ACHN (cell line): ENCODE measurements around the gene SEMA5A.

Source experiments
- DNase-seq: peaks from one replicate; pipeline ENCODE4 v3.0.0-alpha.2; 2015
- in situ Hi-C: cut with HindIII; loops from 2 replicates; pipeline ENCODE4 v1.10.0; 2017; ENCODE audit warnings: low sequenced_read_pairs, low pct_ligation_motif_present, low pct_unique_long_range_greater_than_20kb

Gene SEMA5A

GRCh38 chr5:9391080-9391479 lies 154.8 kb downstream of the SEMA5A start:
- DNase-seq = no peak
- in situ Hi-C loops = no loop called here

GRCh38 chr5:9390113-9390512 lies 155.8 kb downstream of the SEMA5A start:
- DNase-seq = no peak
- in situ Hi-C loops = no loop called here

- in situ Hi-C loops = no loop called here
- DNase-seq = no peak
These were observed 156.8 kb downstream of the SEMA5A start for GRCh38 chr5:9388941-9389674.

- in situ Hi-C loops = no loop called here
- no peak for DNase-seq
These were observed 158.0 kb downstream of the SEMA5A start for GRCh38 chr5:9387879-9388278.

GRCh38 chr5:9386945-9387344 lies 158.9 kb downstream of the SEMA5A start:
- in situ Hi-C loops = no loop called here

GRCh38 chr5:9382522-9382921 lies 163.4 kb downstream of the SEMA5A start:
- DNase-seq = no peak
- in situ Hi-C loops = no loop called here

More at GRCh38 chr5:9386945-9387344, 158.9 kb downstream of the SEMA5A start:
- no peak for DNase-seq

- in situ Hi-C loops = no loop called here
- no peak for DNase-seq
These were observed 164.4 kb downstream of the SEMA5A start for GRCh38 chr5:9381464-9381863.

GRCh38 chr5:9380109-9380508 lies 165.8 kb downstream of the SEMA5A start:
- DNase-seq = no peak
- in situ Hi-C loops = no loop called here

- no peak for DNase-seq
- in situ Hi-C loops = no loop called here
These were observed 169.3 kb downstream of the SEMA5A start for GRCh38 chr5:9376363-9377117.

- in situ Hi-C loops = no loop called here
- DNase-seq = no peak
These were observed 170.1 kb downstream of the SEMA5A start for GRCh38 chr5:9375756-9376155.

- in situ Hi-C loops = no loop called here
- DNase-seq = no peak
These were observed 171.8 kb downstream of the SEMA5A start for GRCh38 chr5:9374025-9374424.

GRCh38 chr5:9373571-9373970 lies 172.3 kb downstream of the SEMA5A start:
- in situ Hi-C loops = no loop called here
- DNase-seq = no peak

GRCh38 chr5:9370256-9370655 lies 175.6 kb downstream of the SEMA5A start:
- in situ Hi-C loops = no loop called here
- DNase-seq = no peak

- in situ Hi-C loops = no loop called here
These were observed 180.4 kb downstream of the SEMA5A start for GRCh38 chr5:9365512-9365911.

GRCh38 chr5:9363449-9363848 lies 182.4 kb downstream of the SEMA5A start:
- in situ Hi-C loops = no loop called here
- DNase-seq = no peak

More at GRCh38 chr5:9365512-9365911, 180.4 kb downstream of the SEMA5A start:
- DNase-seq = no peak

- in situ Hi-C loops = no loop called here
- DNase-seq = no peak
These were observed 182.8 kb downstream of the SEMA5A start for GRCh38 chr5:9363026-9363425.

- no peak for DNase-seq
- in situ Hi-C loops = no loop called here
These were observed 183.3 kb downstream of the SEMA5A start for GRCh38 chr5:9362600-9362999.

- in situ Hi-C loops = no loop called here
- DNase-seq = peak; percentile 67
These were observed 184.0 kb downstream of the SEMA5A start for GRCh38 chr5:9361835-9362234.

GRCh38 chr5:9358961-9359685 lies 186.8 kb downstream of the SEMA5A start:
- DNase-seq = peak; percentile 12
- in situ Hi-C loops = no loop called here
